Body of pancreas (tissue), 4 donors: Measurements from ENCODE around the gene PTPRT.

Experiments used
- POLR2A ChIP-seq, 3 donors: fragments of 450-650 bp; IDR thresholded peaks; one replicate each; pipeline ENCODE4 v1.6.1; 2016; ENCODE audit warnings: antibody characterized with exemption in 3 of 3, mild to moderate bottlenecking in 2 of 3
- TF ChIP-seq, protein P1 (sequence below), 7 experiments: fragments of 450-650 bp in 4 of 7; fragments of 200-600 bp in 3 of 7; sonication (generic) in 3 of 7; IDR thresholded peaks; one replicate each; pipeline ENCODE4 v1.5.1; 2016 to 2019; ENCODE audit warnings: antibody characterized with exemption in 7 of 7

DNA sequence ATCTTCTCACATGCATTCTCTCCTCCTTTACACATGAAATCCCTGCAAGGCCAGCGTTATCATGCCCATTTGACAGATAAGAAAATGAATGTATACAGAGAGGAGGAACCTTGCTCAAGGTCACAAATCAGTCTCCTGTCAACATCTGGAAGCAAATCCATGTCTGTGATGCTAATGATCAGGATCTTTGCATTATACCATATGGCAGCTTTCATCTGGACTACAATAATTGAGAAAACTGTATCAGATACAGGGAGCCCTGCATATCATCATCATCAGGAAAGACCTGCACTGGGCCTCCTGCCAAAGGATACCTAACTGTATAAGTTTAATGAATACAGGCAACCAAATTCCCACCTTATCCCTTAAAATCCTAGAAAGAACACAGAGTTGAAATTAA, 213.7 kb downstream of the PTPRT start:
- TF ChIP-seq, protein P1, sequence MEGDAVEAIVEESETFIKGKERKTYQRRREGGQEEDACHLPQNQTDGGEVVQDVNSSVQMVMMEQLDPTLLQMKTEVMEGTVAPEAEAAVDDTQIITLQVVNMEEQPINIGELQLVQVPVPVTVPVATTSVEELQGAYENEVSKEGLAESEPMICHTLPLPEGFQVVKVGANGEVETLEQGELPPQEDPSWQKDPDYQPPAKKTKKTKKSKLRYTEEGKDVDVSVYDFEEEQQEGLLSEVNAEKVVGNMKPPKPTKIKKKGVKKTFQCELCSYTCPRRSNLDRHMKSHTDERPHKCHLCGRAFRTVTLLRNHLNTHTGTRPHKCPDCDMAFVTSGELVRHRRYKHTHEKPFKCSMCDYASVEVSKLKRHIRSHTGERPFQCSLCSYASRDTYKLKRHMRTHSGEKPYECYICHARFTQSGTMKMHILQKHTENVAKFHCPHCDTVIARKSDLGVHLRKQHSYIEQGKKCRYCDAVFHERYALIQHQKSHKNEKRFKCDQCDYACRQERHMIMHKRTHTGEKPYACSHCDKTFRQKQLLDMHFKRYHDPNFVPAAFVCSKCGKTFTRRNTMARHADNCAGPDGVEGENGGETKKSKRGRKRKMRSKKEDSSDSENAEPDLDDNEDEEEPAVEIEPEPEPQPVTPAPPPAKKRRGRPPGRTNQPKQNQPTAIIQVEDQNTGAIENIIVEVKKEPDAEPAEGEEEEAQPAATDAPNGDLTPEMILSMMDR (IDR thresholded peaks at IDR 0.05), result no peak
- no peak for TF ChIP-seq POLR2A (IDR thresholded peaks at IDR 0.05)
